DOHH2 (cell line): Measurements from ENCODE around the gene SLC12A3.

ENCODE experiments used
- H3F3A ChIP-seq: fragments of 200-600 bp; sonication (generic), shearing (Covaris generic); 2 replicates; pipeline ENCODE4 v1.6.0; 2016; ENCODE audit warnings: antibody characterized with exemption, mild to moderate bottlenecking; ENCODE audit not compliant: control insufficient read depth, insufficient read depth
- H3K27ac ChIP-seq: fragments of 200-600 bp; sonication (generic); 2 replicates; pipeline ENCODE4 v1.5.1; 2014; ENCODE audit warnings: low read depth, mild to moderate bottlenecking, low read length, moderate library complexity
- H3K27me3 ChIP-seq: fragments of 200-600 bp; sonication (generic); 2 replicates; pipeline ENCODE4 v1.6.1; 2014; ENCODE audit warnings: mild to moderate bottlenecking, low read length, mixed read lengths; ENCODE audit not compliant: control insufficient read depth
- H3K36me3 ChIP-seq: fragments of 200-600 bp; sonication (generic); 2 replicates; pipeline ENCODE4 v1.6.1; 2014; ENCODE audit warnings: mild to moderate bottlenecking, low read length, moderate library complexity, mixed read lengths; ENCODE audit not compliant: control insufficient read depth
- H3K4me1 ChIP-seq: fragments of 200-600 bp; sonication (generic); 2 replicates; pipeline ENCODE4 v1.6.1; 2014; ENCODE audit warnings: mild to moderate bottlenecking, low read length, mixed read lengths; ENCODE audit not compliant: control insufficient read depth
- H3K4me2 ChIP-seq: fragments of 200-600 bp; sonication (generic); 2 replicates; pipeline ENCODE4 v1.6.0; 2014; ENCODE audit warnings: mild to moderate bottlenecking, low read length, moderate library complexity
- H3K4me3 ChIP-seq: fragments of 200-600 bp; sonication (generic); 2 replicates; pipeline ENCODE4 v1.5.1; 2014; ENCODE audit warnings: mild to moderate bottlenecking, low read length, mixed read lengths
- H3K79me2 ChIP-seq: fragments of 200-600 bp; sonication (generic); 2 replicates; pipeline ENCODE4 v1.6.1; 2014; ENCODE audit warnings: mild to moderate bottlenecking, low read length, mixed read lengths; ENCODE audit not compliant: control insufficient read depth
- H3K9me2 ChIP-seq: fragments of 200-600 bp; sonication (generic); replicated peaks from 2 replicates; pipeline ENCODE4 v1.6.1; 2014; ENCODE audit warnings: mild to moderate bottlenecking, low read length, mixed read lengths; ENCODE audit not compliant: control insufficient read depth
- H3K9me3 ChIP-seq: fragments of 200-600 bp; sonication (generic); 2 replicates; pipeline ENCODE4 v1.6.1; 2014; ENCODE audit warnings: antibody characterized with exemption, low read length, mixed read lengths; ENCODE audit not compliant: control insufficient read depth, insufficient read depth
- H4K20me1 ChIP-seq: fragments of 200-600 bp; sonication (generic); 2 replicates; pipeline ENCODE4 v1.6.0; 2014; ENCODE audit warnings: low read depth, mild to moderate bottlenecking, antibody characterized with exemption, low read length, moderate library complexity; ENCODE audit not compliant: control insufficient read depth, insufficient read depth
- EZH2phosphoT487 ChIP-seq: fragments of 200-600 bp; sonication (generic); IDR thresholded peaks from 2 replicates; pipeline ENCODE4 v1.6.1; 2017; ENCODE audit warnings: borderline replicate concordance, mild to moderate bottlenecking, antibody characterized with exemption, low read length, moderate library complexity, mixed read lengths
- TF ChIP-seq, protein P1 (sequence below): fragments of 200-600 bp; sonication (generic); IDR thresholded peaks from one replicate; pipeline ENCODE4 v1.5.1; 2014; ENCODE audit warnings: antibody characterized with exemption, mild to moderate bottlenecking, low read depth, low read length; ENCODE audit not compliant: poor library complexity, severe bottlenecking

Gene SLC12A3

DNA sequence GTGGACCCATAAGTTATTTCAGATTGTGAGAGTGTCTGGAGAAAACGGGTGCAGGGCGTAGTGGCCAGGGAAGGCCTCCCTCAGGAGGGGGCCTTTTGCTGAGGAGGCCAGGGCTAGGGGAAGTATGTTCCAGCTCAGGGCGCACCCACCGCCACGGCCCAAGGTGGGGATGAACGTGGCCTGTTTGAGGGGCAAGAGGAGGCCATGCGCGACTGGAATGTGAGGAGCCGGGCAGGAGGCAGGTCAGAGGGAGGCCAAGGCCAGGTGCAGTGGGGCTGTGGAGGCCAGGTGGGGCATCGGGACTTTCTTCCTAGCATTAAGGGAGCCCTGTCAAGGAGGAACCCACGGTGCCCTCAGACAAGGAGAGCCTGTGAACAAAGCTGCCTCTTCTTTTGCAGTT is 26.7 kb downstream of the SLC12A3 start:
- no peaks in the 10 kb centered on the region for H4K20me1 ChIP-seq

DNA sequence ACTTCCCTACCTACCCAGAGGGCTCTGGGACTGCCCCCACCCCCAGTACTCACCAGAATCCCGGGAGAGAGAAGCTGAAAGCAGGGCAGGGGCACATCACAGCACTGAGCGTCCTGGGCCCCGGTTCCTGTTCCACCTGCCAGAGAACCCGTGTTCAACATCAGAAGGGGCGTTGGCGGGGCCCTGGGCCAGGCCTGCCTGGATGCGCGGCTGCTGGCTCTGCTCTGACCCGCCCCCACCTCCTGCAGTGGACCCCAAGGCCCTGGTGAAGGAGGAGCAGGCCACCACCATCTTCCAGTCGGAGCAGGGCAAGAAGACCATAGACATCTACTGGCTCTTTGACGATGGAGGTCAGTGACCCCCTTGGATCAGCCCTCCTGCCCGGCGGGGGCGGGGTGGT is 27.7 kb downstream of the SLC12A3 start:
- H3K27ac ChIP-seq: no peak overlapping the region
- no peaks in the 10 kb centered on the region for H3K36me3 ChIP-seq
- no peaks in the 10 kb centered on the region for H3K79me2 ChIP-seq
- no peaks in the 10 kb centered on the region for H4K20me1 ChIP-seq
- H3K4me3 ChIP-seq: no peak overlapping the region
- no peaks in the 10 kb centered on the region for H3K9me2 ChIP-seq
- TF ChIP-seq, protein P1, sequence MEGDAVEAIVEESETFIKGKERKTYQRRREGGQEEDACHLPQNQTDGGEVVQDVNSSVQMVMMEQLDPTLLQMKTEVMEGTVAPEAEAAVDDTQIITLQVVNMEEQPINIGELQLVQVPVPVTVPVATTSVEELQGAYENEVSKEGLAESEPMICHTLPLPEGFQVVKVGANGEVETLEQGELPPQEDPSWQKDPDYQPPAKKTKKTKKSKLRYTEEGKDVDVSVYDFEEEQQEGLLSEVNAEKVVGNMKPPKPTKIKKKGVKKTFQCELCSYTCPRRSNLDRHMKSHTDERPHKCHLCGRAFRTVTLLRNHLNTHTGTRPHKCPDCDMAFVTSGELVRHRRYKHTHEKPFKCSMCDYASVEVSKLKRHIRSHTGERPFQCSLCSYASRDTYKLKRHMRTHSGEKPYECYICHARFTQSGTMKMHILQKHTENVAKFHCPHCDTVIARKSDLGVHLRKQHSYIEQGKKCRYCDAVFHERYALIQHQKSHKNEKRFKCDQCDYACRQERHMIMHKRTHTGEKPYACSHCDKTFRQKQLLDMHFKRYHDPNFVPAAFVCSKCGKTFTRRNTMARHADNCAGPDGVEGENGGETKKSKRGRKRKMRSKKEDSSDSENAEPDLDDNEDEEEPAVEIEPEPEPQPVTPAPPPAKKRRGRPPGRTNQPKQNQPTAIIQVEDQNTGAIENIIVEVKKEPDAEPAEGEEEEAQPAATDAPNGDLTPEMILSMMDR: no peak
- no peak for TF ChIP-seq EZH2phosphoT487
- peaks cover 5% of the 10 kb centered on the region; the same call in 1 of the 2 replicates for H3K27me3 ChIP-seq
- no peaks in the 10 kb centered on the region for H3K9me3 ChIP-seq
- no peak overlapping the region for H3K4me2 ChIP-seq
- peaks cover 4% of the 10 kb centered on the region for H3F3A ChIP-seq
- peaks cover 20% of the 10 kb centered on the region for H3K4me1 ChIP-seq

More for the DNA sequence above, 26.7 kb downstream of the SLC12A3 start:
- Histone ChIP-seq H3K36me3 (no peaks in the 10 kb centered on the region), H3K27ac (no peak overlapping the region), H3K9me3 (no peaks in the 10 kb centered on the region), H3K79me2 (no peaks in the 10 kb centered on the region), H3K9me2 (no peaks in the 10 kb centered on the region), H3K4me3 (no peak overlapping the region), H3K4me1 (peaks cover 20% of the 10 kb centered on the region), H3K27me3 (no peaks in the 10 kb centered on the region), H3F3A (peaks cover 4% of the 10 kb centered on the region), H3K4me2 (no peak overlapping the region)
- TF ChIP-seq, protein P1: no peak
- TF ChIP-seq EZH2phosphoT487: no peak

DNA sequence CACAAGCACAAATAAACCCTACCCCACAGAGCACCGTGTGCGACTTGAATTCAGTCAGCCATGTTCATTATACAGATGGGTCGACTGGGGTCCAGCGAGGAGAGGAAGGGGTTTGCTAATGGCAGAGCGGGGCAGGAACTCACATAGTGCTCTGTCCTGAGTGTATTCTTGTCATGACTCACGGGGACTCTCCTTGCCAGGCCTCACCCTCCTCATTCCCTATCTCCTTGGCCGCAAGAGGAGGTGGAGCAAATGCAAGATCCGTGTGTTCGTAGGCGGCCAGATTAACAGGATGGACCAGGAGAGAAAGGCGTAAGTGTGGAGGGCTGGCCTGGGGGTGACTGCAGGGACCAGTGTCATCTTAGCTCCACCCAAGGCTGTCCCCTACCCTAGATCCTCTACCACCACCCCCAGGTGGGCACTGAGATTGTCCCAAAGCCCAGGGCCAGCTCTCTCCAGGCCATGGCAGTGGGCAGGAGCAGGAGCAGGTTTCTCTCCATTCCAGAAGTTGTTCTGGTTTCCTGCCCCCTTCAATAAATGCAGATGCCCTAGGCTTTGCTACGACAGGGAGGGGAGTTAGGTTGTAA is 29.4 kb downstream of the SLC12A3 start:
- no peak overlapping the region for H3K4me2 ChIP-seq
- H3K9me2 ChIP-seq: no peaks in the 10 kb centered on the region
- H3K79me2 ChIP-seq: no peaks in the 10 kb centered on the region
- TF ChIP-seq, protein P1: no peak
- TF ChIP-seq EZH2phosphoT487: no peak
- H3F3A ChIP-seq: no peaks in the 10 kb centered on the region
- no peaks in the 10 kb centered on the region for H4K20me1 ChIP-seq
- no peaks in the 10 kb centered on the region for H3K36me3 ChIP-seq
- H3K9me3 ChIP-seq: no peaks in the 10 kb centered on the region
- no peak overlapping the region for H3K4me3 ChIP-seq
- H3K27ac ChIP-seq: no peak overlapping the region
- H3K27me3 ChIP-seq: peaks cover 8% of the 10 kb centered on the region; the same call in 1 of the 2 replicates
- H3K4me1 ChIP-seq: peaks cover 11% of the 10 kb centered on the region
